ENCODE data around the gene MTIF2.
"Not testable (repeated sequence)": the region's sequence is repeated elsewhere in the genome, so short reads cannot be mapped to it uniquely, and the experiment has no call there.

DNA sequence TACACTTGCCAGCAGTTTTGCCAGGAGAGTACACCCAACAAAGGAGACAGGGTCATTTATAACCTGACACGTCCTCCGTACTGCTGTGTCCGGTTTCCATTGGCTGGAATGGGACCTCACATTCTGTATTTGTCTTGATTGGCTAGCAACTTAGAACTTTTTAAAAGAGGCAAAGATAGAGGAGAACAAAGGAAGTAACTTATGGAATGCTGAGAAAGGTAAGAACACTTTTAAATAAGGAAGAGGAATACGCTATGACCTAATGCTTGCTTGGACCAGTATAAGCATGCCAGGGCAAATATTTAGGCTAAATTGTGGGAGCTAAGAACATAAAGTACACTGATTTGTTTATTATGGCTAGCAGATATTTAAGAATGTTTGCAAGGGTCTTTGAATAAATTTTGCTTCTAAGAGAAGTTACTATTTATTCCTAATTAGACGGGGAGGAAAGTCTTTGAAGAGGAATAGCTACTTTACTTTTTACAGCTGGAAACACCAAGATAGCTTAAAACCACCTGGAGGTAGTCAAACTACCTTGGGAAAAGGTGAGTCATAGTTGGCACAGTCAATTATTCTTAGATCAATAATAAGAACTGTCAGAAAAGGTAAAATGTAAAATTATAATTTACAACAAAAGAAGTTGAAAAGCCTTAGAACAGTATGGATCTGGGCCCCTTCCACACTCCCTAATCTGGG is 12.0 kb upstream of the MTIF2 start:
- TF ChIP-seq, protein P1, sequence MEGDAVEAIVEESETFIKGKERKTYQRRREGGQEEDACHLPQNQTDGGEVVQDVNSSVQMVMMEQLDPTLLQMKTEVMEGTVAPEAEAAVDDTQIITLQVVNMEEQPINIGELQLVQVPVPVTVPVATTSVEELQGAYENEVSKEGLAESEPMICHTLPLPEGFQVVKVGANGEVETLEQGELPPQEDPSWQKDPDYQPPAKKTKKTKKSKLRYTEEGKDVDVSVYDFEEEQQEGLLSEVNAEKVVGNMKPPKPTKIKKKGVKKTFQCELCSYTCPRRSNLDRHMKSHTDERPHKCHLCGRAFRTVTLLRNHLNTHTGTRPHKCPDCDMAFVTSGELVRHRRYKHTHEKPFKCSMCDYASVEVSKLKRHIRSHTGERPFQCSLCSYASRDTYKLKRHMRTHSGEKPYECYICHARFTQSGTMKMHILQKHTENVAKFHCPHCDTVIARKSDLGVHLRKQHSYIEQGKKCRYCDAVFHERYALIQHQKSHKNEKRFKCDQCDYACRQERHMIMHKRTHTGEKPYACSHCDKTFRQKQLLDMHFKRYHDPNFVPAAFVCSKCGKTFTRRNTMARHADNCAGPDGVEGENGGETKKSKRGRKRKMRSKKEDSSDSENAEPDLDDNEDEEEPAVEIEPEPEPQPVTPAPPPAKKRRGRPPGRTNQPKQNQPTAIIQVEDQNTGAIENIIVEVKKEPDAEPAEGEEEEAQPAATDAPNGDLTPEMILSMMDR (IDR thresholded peaks at IDR 0.05): not testable (repeated sequence)
- not testable (repeated sequence) for TF ChIP-seq ZBTB21 (CRISPR knock-in tag; IDR thresholded peaks at IDR 0.05; ENCODE audit: borderline replicate concordance); MLX (CRISPR knock-in tag; IDR thresholded peaks at IDR 0.05); KAT7 (CRISPR knock-in tag; IDR thresholded peaks at IDR 0.05; ENCODE audit: borderline replicate concordance); NR3C1 (CRISPR knock-in tag; conservative IDR thresholded peaks at IDR 0.05; ENCODE audit: low read depth); CREB1 (CRISPR knock-in tag; IDR thresholded peaks at IDR 0.05); CREM (CRISPR knock-in tag; IDR thresholded peaks at IDR 0.05); TP53 (CRISPR knock-in tag; IDR thresholded peaks at IDR 0.05); NR1H2 (CRISPR knock-in tag; IDR thresholded peaks at IDR 0.05); SP1 (CRISPR knock-in tag; conservative IDR thresholded peaks at IDR 0.05)
- TF ChIP-seq, protein P2, sequence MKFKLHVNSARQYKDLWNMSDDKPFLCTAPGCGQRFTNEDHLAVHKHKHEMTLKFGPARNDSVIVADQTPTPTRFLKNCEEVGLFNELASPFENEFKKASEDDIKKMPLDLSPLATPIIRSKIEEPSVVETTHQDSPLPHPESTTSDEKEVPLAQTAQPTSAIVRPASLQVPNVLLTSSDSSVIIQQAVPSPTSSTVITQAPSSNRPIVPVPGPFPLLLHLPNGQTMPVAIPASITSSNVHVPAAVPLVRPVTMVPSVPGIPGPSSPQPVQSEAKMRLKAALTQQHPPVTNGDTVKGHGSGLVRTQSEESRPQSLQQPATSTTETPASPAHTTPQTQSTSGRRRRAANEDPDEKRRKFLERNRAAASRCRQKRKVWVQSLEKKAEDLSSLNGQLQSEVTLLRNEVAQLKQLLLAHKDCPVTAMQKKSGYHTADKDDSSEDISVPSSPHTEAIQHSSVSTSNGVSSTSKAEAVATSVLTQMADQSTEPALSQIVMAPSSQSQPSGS (CRISPR knock-in tag; IDR thresholded peaks at IDR 0.05; ENCODE audit: borderline replicate concordance, low read depth): not testable (repeated sequence)

Measured in WTC11 (cell line).